Measurements from ENCODE around the gene GAPDHS.

Gene GAPDHS

GRCh38 chr19:35528218-35529038, 4.8 kb upstream of the GAPDHS start, which contains the start of gene SBSN:
TSS of gene SBSN (minus strand) at chr19:35528311. CDS start at chr19:35528281, 30 bp downstream.
- Histone ChIP-seq H3K4me3 (ENCODE audit: low read length) (no peak within 1 kb of the TSS), H3K9ac (ENCODE audit: low read depth, low read length) (no peak within 1 kb of the TSS), H3K27me3 (ENCODE audit: control insufficient read depth, insufficient read depth, low read length) (peaks cover 45% of the 10 kb centered on the region), H3K36me3 (ENCODE audit: insufficient read depth, low read length) (no peaks in the 10 kb centered on the region), H3K4me1 (ENCODE audit: control insufficient read depth, insufficient read depth, low read length) (peaks cover 8% of the 10 kb centered on the region), H3K4me2 (ENCODE audit: low read length) (no peak within 1 kb of the TSS), H3K9me3 (replicated peaks; ENCODE audit: low read length) (no peaks in the 10 kb centered on the region)

GRCh38 chr19:35529241-35530218, 3.7 kb upstream of the GAPDHS start:
- no peak overlapping the region for H3K4me3 ChIP-seq (ENCODE audit: low read length)
- H3K27me3 ChIP-seq (ENCODE audit: control insufficient read depth, insufficient read depth, low read length), result peaks cover 50% of the 10 kb centered on the region
- no peaks in the 10 kb centered on the region for H3K36me3 ChIP-seq (ENCODE audit: insufficient read depth, low read length)
- H3K4me1 ChIP-seq (ENCODE audit: control insufficient read depth, insufficient read depth, low read length), result peaks cover 8% of the 10 kb centered on the region
- no peak overlapping the region for H3K4me2 ChIP-seq (ENCODE audit: low read length)
- H3K9me3 ChIP-seq (replicated peaks; ENCODE audit: low read length), result no peaks in the 10 kb centered on the region
- H3K9ac ChIP-seq (ENCODE audit: low read depth, low read length), result no peak overlapping the region

GRCh38 chr19:35531291-35531690, 2.0 kb upstream of the GAPDHS start:
- H3K4me3 ChIP-seq (ENCODE audit: low read length), result no peak overlapping the region
- no peak overlapping the region for H3K4me2 ChIP-seq (ENCODE audit: low read length)
- no peaks in the 10 kb centered on the region for H3K9me3 ChIP-seq (replicated peaks; ENCODE audit: low read length)
- no peaks in the 10 kb centered on the region for H3K36me3 ChIP-seq (ENCODE audit: insufficient read depth, low read length)
- H3K27me3 ChIP-seq (ENCODE audit: control insufficient read depth, insufficient read depth, low read length), result peaks cover 45% of the 10 kb centered on the region
- H3K4me1 ChIP-seq (ENCODE audit: control insufficient read depth, insufficient read depth, low read length), result peaks cover 8% of the 10 kb centered on the region
- no peak overlapping the region for H3K9ac ChIP-seq (ENCODE audit: low read depth, low read length)

GRCh38 chr19:35533822-35534392, 651 bp downstream of the GAPDHS start:
- Histone ChIP-seq H3K4me2 (ENCODE audit: low read length) (peak overlapping the region; percentile 58), H3K27me3 (ENCODE audit: control insufficient read depth, insufficient read depth, low read length) (peaks cover 45% of the 10 kb centered on the region), H3K4me1 (ENCODE audit: control insufficient read depth, insufficient read depth, low read length) (no peaks in the 10 kb centered on the region), H3K36me3 (ENCODE audit: insufficient read depth, low read length) (no peaks in the 10 kb centered on the region), H3K4me3 (ENCODE audit: low read length) (no peak overlapping the region), H3K9me3 (replicated peaks; ENCODE audit: low read length) (no peaks in the 10 kb centered on the region), H3K9ac (ENCODE audit: low read depth, low read length) (no peak overlapping the region)

GRCh38 chr19:35534803-35535480, 1.7 kb downstream of the GAPDHS start:
- H3K4me3 ChIP-seq (ENCODE audit: low read length), result no peak overlapping the region
- no peaks in the 10 kb centered on the region for H3K36me3 ChIP-seq (ENCODE audit: insufficient read depth, low read length)
- peaks cover 43% of the 10 kb centered on the region for H3K27me3 ChIP-seq (ENCODE audit: control insufficient read depth, insufficient read depth, low read length)
- no peaks in the 10 kb centered on the region for H3K9me3 ChIP-seq (replicated peaks; ENCODE audit: low read length)
- no peaks in the 10 kb centered on the region for H3K4me1 ChIP-seq (ENCODE audit: control insufficient read depth, insufficient read depth, low read length)
- H3K9ac ChIP-seq (ENCODE audit: low read depth, low read length), result no peak overlapping the region
- no peak overlapping the region for H3K4me2 ChIP-seq (ENCODE audit: low read length)

GRCh38 chr19:35539314-35539713, 6.1 kb downstream of the GAPDHS start:
- H3K9me3 ChIP-seq (replicated peaks; ENCODE audit: low read length), result no peaks in the 10 kb centered on the region
- no peak overlapping the region for H3K4me2 ChIP-seq (ENCODE audit: low read length)
- H3K36me3 ChIP-seq (ENCODE audit: insufficient read depth, low read length), result no peaks in the 10 kb centered on the region
- H3K4me3 ChIP-seq (ENCODE audit: low read length), result no peak overlapping the region
- no peak overlapping the region for H3K9ac ChIP-seq (ENCODE audit: low read depth, low read length)
- H3K4me1 ChIP-seq (ENCODE audit: control insufficient read depth, insufficient read depth, low read length), result peaks cover 3% of the 10 kb centered on the region
- H3K27me3 ChIP-seq (ENCODE audit: control insufficient read depth, insufficient read depth, low read length), result peaks cover 8% of the 10 kb centered on the region

GRCh38 chr19:35539850-35540249, 6.6 kb downstream of the GAPDHS start:
- H3K9ac ChIP-seq (ENCODE audit: low read depth, low read length), result no peak overlapping the region
- H3K9me3 ChIP-seq (replicated peaks; ENCODE audit: low read length), result no peaks in the 10 kb centered on the region
- peaks cover 3% of the 10 kb centered on the region for H3K27me3 ChIP-seq (ENCODE audit: control insufficient read depth, insufficient read depth, low read length)
- no peaks in the 10 kb centered on the region for H3K36me3 ChIP-seq (ENCODE audit: insufficient read depth, low read length)
- no peak overlapping the region for H3K4me3 ChIP-seq (ENCODE audit: low read length)
- H3K4me1 ChIP-seq (ENCODE audit: control insufficient read depth, insufficient read depth, low read length), result peaks cover 8% of the 10 kb centered on the region
- no peak overlapping the region for H3K4me2 ChIP-seq (ENCODE audit: low read length)

- no peaks in the 10 kb centered on the region for H3K27me3 ChIP-seq (ENCODE audit: control insufficient read depth, insufficient read depth, low read length)
- H3K4me3 ChIP-seq (ENCODE audit: low read length), result no peak overlapping the region
- no peak overlapping the region for H3K4me2 ChIP-seq (ENCODE audit: low read length)
- no peaks in the 10 kb centered on the region for H3K36me3 ChIP-seq (ENCODE audit: insufficient read depth, low read length)
- H3K9me3 ChIP-seq (replicated peaks; ENCODE audit: low read length), result no peaks in the 10 kb centered on the region
- H3K4me1 ChIP-seq (ENCODE audit: control insufficient read depth, insufficient read depth, low read length), result peaks cover 8% of the 10 kb centered on the region
- no peak overlapping the region for H3K9ac ChIP-seq (ENCODE audit: low read depth, low read length)
Measured at GRCh38 chr19:35540356-35540927, 7.2 kb downstream of the GAPDHS start.

GRCh38 chr19:35542209-35542608, 9.0 kb downstream of the GAPDHS start:
- no peak overlapping the region for H3K4me3 ChIP-seq (ENCODE audit: low read length)
- H3K9ac ChIP-seq (ENCODE audit: low read depth, low read length), result no peak overlapping the region
- H3K36me3 ChIP-seq (ENCODE audit: insufficient read depth, low read length), result no peaks in the 10 kb centered on the region
- H3K4me2 ChIP-seq (ENCODE audit: low read length), result no peak overlapping the region
- peaks cover 18% of the 10 kb centered on the region for H3K4me1 ChIP-seq (ENCODE audit: control insufficient read depth, insufficient read depth, low read length)
- H3K9me3 ChIP-seq (replicated peaks; ENCODE audit: low read length), result no peaks in the 10 kb centered on the region
- no peaks in the 10 kb centered on the region for H3K27me3 ChIP-seq (ENCODE audit: control insufficient read depth, insufficient read depth, low read length)

GRCh38 chr19:35543280-35544109, 10.2 kb downstream of the GAPDHS start:
- Histone ChIP-seq H3K9me3 (replicated peaks; ENCODE audit: low read length) (no peaks in the 10 kb centered on the region), H3K4me2 (ENCODE audit: low read length) (peak overlapping the region; percentile 99), H3K27me3 (ENCODE audit: control insufficient read depth, insufficient read depth, low read length) (no peaks in the 10 kb centered on the region), H3K36me3 (ENCODE audit: insufficient read depth, low read length) (peaks cover 2% of the 10 kb centered on the region), H3K9ac (ENCODE audit: low read depth, low read length) (no peak overlapping the region), H3K4me3 (ENCODE audit: low read length) (no peak overlapping the region), H3K4me1 (ENCODE audit: control insufficient read depth, insufficient read depth, low read length) (peaks cover 18% of the 10 kb centered on the region)

Measured in skeletal muscle satellite cell (primary cell).